IPS-NIHi7 (cell line): ENCODE results near the gene TMEM107.
"Not testable (repeated sequence)": the region's sequence is repeated elsewhere in the genome, so short reads cannot be mapped to it uniquely, and the experiment has no call there.

Experiments used
- DNase-seq: peaks from one replicate; pipeline ENCODE4 v3.0.0; 2012; ENCODE audit warnings: mixed read lengths; ENCODE audit errors: extremely low spot score

Gene TMEM107

GRCh38 chr17:8189711-8190477 is 13.7 kb upstream of the TMEM107 start, which contains the start of gene BORCS6:
Gene BORCS6 (minus strand): TSS chr17:8190180. CDS start chr17:8190140, 40 bp downstream.
- peak; percentile 89 for DNase-seq

- no peak for DNase-seq
Measured at GRCh38 chr17:8189041-8189710, 13.0 kb upstream of the TMEM107 start.

- no peak for DNase-seq
Measured at GRCh38 chr17:8188263-8188839, 12.2 kb upstream of the TMEM107 start.

GRCh38 chr17:8187517-8188262 is 11.5 kb upstream of the TMEM107 start:
- DNase-seq: peak; percentile 54

GRCh38 chr17:8186787-8187516 is 10.8 kb upstream of the TMEM107 start:
- peak; percentile 60 for DNase-seq

- no peak for DNase-seq
Measured at GRCh38 chr17:8186446-8186786, 10.2 kb upstream of the TMEM107 start.

GRCh38 chr17:8185582-8186445 is 9.6 kb upstream of the TMEM107 start:
- peak; percentile 56 for DNase-seq

- DNase-seq: no peak
Measured at GRCh38 chr17:8176998-8177731, 985 bp upstream of the TMEM107 start.

GRCh38 chr17:8175795-8176196 is 384 bp downstream of the TMEM107 start:
- DNase-seq: no peak

- DNase-seq: no peak
Measured at GRCh38 chr17:8173871-8174322, 2.3 kb downstream of the TMEM107 start.

- no peak for DNase-seq
Measured at GRCh38 chr17:8173056-8173870, 2.9 kb downstream of the TMEM107 start.

- DNase-seq: not testable (repeated sequence)
Measured at GRCh38 chr17:8170186-8170585, 6.0 kb downstream of the TMEM107 start.

GRCh38 chr17:8167526-8167925 is 8.7 kb downstream of the TMEM107 start:
- no peak for DNase-seq

GRCh38 chr17:8166731-8167130 is 9.4 kb downstream of the TMEM107 start:
- DNase-seq: no peak

- no peak for DNase-seq
Measured at GRCh38 chr17:8164815-8165131, 11.4 kb downstream of the TMEM107 start.

GRCh38 chr17:8163978-8164814 is 12.0 kb downstream of the TMEM107 start:
- DNase-seq: peak; percentile 31

- DNase-seq: peak; percentile 63
Measured at GRCh38 chr17:8162997-8163977, 12.9 kb downstream of the TMEM107 start.
